IPS-20b (cell line): ENCODE measurements around the gene OXER1.

Source experiments
- H3K27ac ChIP-seq: one replicate; pipeline ENCODE4 v1.5.1; 2013; ENCODE audit warnings: low read length
- H3K27me3 ChIP-seq: 2 replicates; pipeline ENCODE4 v1.6.1; 2013; ENCODE audit warnings: mild to moderate bottlenecking, low read length, inconsistent platforms; ENCODE audit not compliant: insufficient read depth
- H3K36me3 ChIP-seq: 2 replicates; pipeline ENCODE4 v1.6.1; 2013; ENCODE audit warnings: low read depth, mild to moderate bottlenecking, inconsistent platforms, low read length, moderate library complexity; ENCODE audit not compliant: insufficient read depth
- H3K4me1 ChIP-seq: 2 replicates; pipeline ENCODE4 v1.6.1; 2013; ENCODE audit warnings: mild to moderate bottlenecking, control low read depth, inconsistent platforms, low read length, moderate library complexity; ENCODE audit not compliant: insufficient read depth
- H3K4me3 ChIP-seq: 2 replicates; pipeline ENCODE4 v1.5.1; 2013; ENCODE audit warnings: mild to moderate bottlenecking, low read length, inconsistent platforms
- H3K9ac ChIP-seq: 2 replicates; pipeline ENCODE4 v1.6.1; 2013; ENCODE audit warnings: low read depth, mild to moderate bottlenecking, inconsistent platforms, low read length, moderate library complexity
- H3K9me3 ChIP-seq: 2 replicates; pipeline ENCODE4 v1.6.1; 2013; ENCODE audit warnings: mild to moderate bottlenecking, low read depth, low read length, inconsistent platforms; ENCODE audit not compliant: insufficient read depth

The OXER1 gene

GRCh38 chr2:42765686-42766085, 1.8 kb upstream of the OXER1 start:
- no peak overlapping the region for H3K27ac ChIP-seq
- H3K4me3 ChIP-seq, result no peak overlapping the region
- H3K9ac ChIP-seq, result no peak overlapping the region
- H3K36me3 ChIP-seq, result no peaks in the 10 kb centered on the region
- no peaks in the 10 kb centered on the region for H3K4me1 ChIP-seq
- no peaks in the 10 kb centered on the region for H3K27me3 ChIP-seq
- H3K9me3 ChIP-seq, result no peaks in the 10 kb centered on the region

GRCh38 chr2:42764901-42765300, 966 bp upstream of the OXER1 start:
- Histone ChIP-seq H3K27ac (no peak overlapping the region), H3K36me3 (no peaks in the 10 kb centered on the region), H3K4me3 (no peak overlapping the region)

GRCh38 chr2:42762823-42763804, 821 bp downstream of the OXER1 start:
- Histone ChIP-seq H3K36me3 (no peaks in the 10 kb centered on the region), H3K4me1 (no peaks in the 10 kb centered on the region)

More at GRCh38 chr2:42764901-42765300, 966 bp upstream of the OXER1 start:
- no peaks in the 10 kb centered on the region for H3K27me3 ChIP-seq
- no peak overlapping the region for H3K9ac ChIP-seq
- H3K4me1 ChIP-seq, result no peaks in the 10 kb centered on the region
- no peaks in the 10 kb centered on the region for H3K9me3 ChIP-seq

GRCh38 chr2:42762155-42762554, 1.8 kb downstream of the OXER1 start:
- Histone ChIP-seq H3K27ac (no peak overlapping the region), H3K4me3 (no peak overlapping the region), H3K36me3 (no peaks in the 10 kb centered on the region), H3K9ac (no peak overlapping the region), H3K27me3 (no peaks in the 10 kb centered on the region), H3K9me3 (no peaks in the 10 kb centered on the region), H3K4me1 (no peaks in the 10 kb centered on the region)

More at GRCh38 chr2:42762823-42763804, 821 bp downstream of the OXER1 start:
- H3K27me3 ChIP-seq, result no peaks in the 10 kb centered on the region
- no peaks in the 10 kb centered on the region for H3K9me3 ChIP-seq
- H3K27ac ChIP-seq, result no peak overlapping the region
- no peak overlapping the region for H3K4me3 ChIP-seq
- no peak overlapping the region for H3K9ac ChIP-seq

- Histone ChIP-seq H3K4me1 (no peaks in the 10 kb centered on the region), H3K27me3 (no peaks in the 10 kb centered on the region), H3K36me3 (no peaks in the 10 kb centered on the region), H3K27ac (no peak overlapping the region), H3K4me3 (no peak overlapping the region), H3K9ac (no peak overlapping the region), H3K9me3 (no peaks in the 10 kb centered on the region)
These were observed 2.4 kb downstream of the OXER1 start for GRCh38 chr2:42761554-42761953.

- H3K36me3 ChIP-seq, result no peaks in the 10 kb centered on the region
- H3K9ac ChIP-seq, result no peak overlapping the region
- no peaks in the 10 kb centered on the region for H3K9me3 ChIP-seq
- no peaks in the 10 kb centered on the region for H3K27me3 ChIP-seq
- H3K27ac ChIP-seq, result no peak overlapping the region
- no peaks in the 10 kb centered on the region for H3K4me1 ChIP-seq
- no peak overlapping the region for H3K4me3 ChIP-seq
These were observed 5.2 kb downstream of the OXER1 start for GRCh38 chr2:42758751-42759150.

GRCh38 chr2:42757981-42758740, 5.8 kb downstream of the OXER1 start:
- H3K27ac ChIP-seq, result no peak overlapping the region
- no peaks in the 10 kb centered on the region for H3K4me1 ChIP-seq
- H3K9ac ChIP-seq, result no peak overlapping the region
- no peaks in the 10 kb centered on the region for H3K27me3 ChIP-seq
- no peak overlapping the region for H3K4me3 ChIP-seq
- H3K36me3 ChIP-seq, result no peaks in the 10 kb centered on the region
- no peaks in the 10 kb centered on the region for H3K9me3 ChIP-seq

- Histone ChIP-seq H3K27me3 (no peaks in the 10 kb centered on the region), H3K9me3 (no peaks in the 10 kb centered on the region), H3K4me1 (no peaks in the 10 kb centered on the region), H3K36me3 (no peaks in the 10 kb centered on the region), H3K27ac (no peak overlapping the region), H3K4me3 (no peak overlapping the region), H3K9ac (no peak overlapping the region)
These were observed 6.9 kb downstream of the OXER1 start for GRCh38 chr2:42756966-42757513.

GRCh38 chr2:42756150-42756775, 7.7 kb downstream of the OXER1 start:
- Histone ChIP-seq H3K4me3 (no peak overlapping the region), H3K4me1 (no peaks in the 10 kb centered on the region), H3K9me3 (no peaks in the 10 kb centered on the region), H3K27ac (no peak overlapping the region), H3K36me3 (no peaks in the 10 kb centered on the region), H3K9ac (no peak overlapping the region), H3K27me3 (no peaks in the 10 kb centered on the region)

GRCh38 chr2:42755191-42755880, 8.6 kb downstream of the OXER1 start:
- no peaks in the 10 kb centered on the region for H3K36me3 ChIP-seq
- H3K4me3 ChIP-seq, result no peak overlapping the region
- no peak overlapping the region for H3K9ac ChIP-seq
- H3K27ac ChIP-seq, result no peak overlapping the region
- no peaks in the 10 kb centered on the region for H3K9me3 ChIP-seq
- H3K27me3 ChIP-seq, result no peaks in the 10 kb centered on the region
- H3K4me1 ChIP-seq, result no peaks in the 10 kb centered on the region

- no peak overlapping the region for H3K4me3 ChIP-seq
- no peaks in the 10 kb centered on the region for H3K36me3 ChIP-seq
- no peaks in the 10 kb centered on the region for H3K27me3 ChIP-seq
- no peak overlapping the region for H3K27ac ChIP-seq
- H3K9ac ChIP-seq, result no peak overlapping the region
- no peaks in the 10 kb centered on the region for H3K4me1 ChIP-seq
- no peaks in the 10 kb centered on the region for H3K9me3 ChIP-seq
These were observed 9.2 kb downstream of the OXER1 start for GRCh38 chr2:42754776-42755140.
